Ishikawa (cell line): ENCODE data around the gene SNAPIN.
A peak's percentile ranks its signal among the peaks of the same experiment; 100 is the strongest.

ENCODE experiments used
- CEBPB ChIP-seq: IDR thresholded peaks from 2 replicates; pipeline ENCODE4 v1.6.1; 2012
- CREB1 ChIP-seq: IDR thresholded peaks from 2 replicates; pipeline ENCODE4 v1.6.1; 2012; ENCODE audit warnings: low read depth
- EGR1 ChIP-seq: IDR thresholded peaks from 2 replicates; pipeline ENCODE4 v1.6.1; 2012
- EP300 ChIP-seq: IDR thresholded peaks from 2 replicates; pipeline ENCODE4 v1.6.1; 2012; ENCODE audit warnings: borderline replicate concordance
- FOXM1 ChIP-seq: IDR thresholded peaks from 2 replicates; pipeline ENCODE4 v1.6.1; 2012; ENCODE audit warnings: low read depth, borderline replicate concordance
- MAX ChIP-seq: IDR thresholded peaks from 2 replicates; pipeline ENCODE4 v1.6.1; 2012
- NFIC ChIP-seq: IDR thresholded peaks from 2 replicates; pipeline ENCODE4 v1.6.1; 2012
- RAD21 ChIP-seq: IDR thresholded peaks from 2 replicates; pipeline ENCODE4 v1.6.1; 2012; ENCODE audit warnings: low read depth
- REST ChIP-seq: IDR thresholded peaks from 2 replicates; pipeline ENCODE4 v1.6.1; 2012; ENCODE audit warnings: low read depth, mild to moderate bottlenecking
- TAF1 ChIP-seq: IDR thresholded peaks from 2 replicates; pipeline ENCODE4 v1.6.1; 2012; ENCODE audit warnings: low read depth, mild to moderate bottlenecking
- TCF12 ChIP-seq: IDR thresholded peaks from 2 replicates; pipeline ENCODE4 v1.6.1; 2012; ENCODE audit warnings: low read depth
- TEAD4 ChIP-seq: IDR thresholded peaks from 2 replicates; pipeline ENCODE4 v1.6.1; 2012
- USF1 ChIP-seq: IDR thresholded peaks from 2 replicates; pipeline ENCODE4 v1.6.1; 2012
- YY1 ChIP-seq: IDR thresholded peaks from 2 replicates; pipeline ENCODE4 v1.6.1; 2012; ENCODE audit warnings: low read depth
- ZBTB7A ChIP-seq: IDR thresholded peaks from 2 replicates; pipeline ENCODE4 v1.6.1; 2012; ENCODE audit warnings: low read depth

The SNAPIN gene

GRCh38 chr1:153610334-153610733, 48.2 kb upstream of the SNAPIN start:
- TF ChIP-seq EGR1 = no peak
- no peak for TF ChIP-seq RAD21
- TF ChIP-seq MAX = no peak
- TF ChIP-seq CEBPB = no peak
- TF ChIP-seq EP300 = no peak
- no peak for TF ChIP-seq TCF12
- TF ChIP-seq ZBTB7A = no peak
- no peak for TF ChIP-seq TEAD4
- TF ChIP-seq CREB1 = no peak
- TF ChIP-seq YY1 = no peak
- TF ChIP-seq NFIC = no peak

GRCh38 chr1:153610811-153611301, 47.6 kb upstream of the SNAPIN start:
- TF ChIP-seq EP300 (no peak), NFIC (no peak), FOXM1 (no peak), MAX (peak; percentile 47), CEBPB (peak; percentile 43; the same call in 1 of the 2 replicates), REST (no peak), YY1 (no peak), EGR1 (no peak), USF1 (0 out of 2 replicates have a peak, but pooled peaks have one; percentile 13), TEAD4 (no peak)

- TF ChIP-seq EP300 (no peak), TEAD4 (no peak), TAF1 (no peak), USF1 (no peak), NFIC (no peak), ZBTB7A (no peak), CREB1 (no peak), EGR1 (no peak), MAX (no peak), YY1 (no peak), REST (no peak), TCF12 (no peak), RAD21 (no peak), FOXM1 (no peak), CEBPB (no peak)
Measured at GRCh38 chr1:153611356-153611755, 47.1 kb upstream of the SNAPIN start.

- TF ChIP-seq REST (no peak), TEAD4 (no peak), TAF1 (no peak), EP300 (no peak), RAD21 (no peak), TCF12 (no peak), USF1 (no peak), NFIC (no peak), FOXM1 (no peak), CEBPB (no peak), MAX (no peak), ZBTB7A (no peak), CREB1 (no peak), YY1 (no peak), EGR1 (no peak)
Measured at GRCh38 chr1:153612111-153612754, 46.3 kb upstream of the SNAPIN start.
